PFSK-1 (cell line): ENCODE measurements around the gene ATF7.

Experiments used
- FOXP2 ChIP-seq: optimal IDR thresholded peaks from 2 replicates; pipeline ENCODE3; 2011; ENCODE audit warnings: borderline replicate concordance, control low read depth, inconsistent platforms; ENCODE audit not compliant: insufficient read depth; ENCODE audit errors: extremely low read length, extremely low read depth
- POLR2AphosphoS5 ChIP-seq: IDR thresholded peaks from 2 replicates; pipeline ENCODE4 v1.6.1; 2012; ENCODE audit warnings: low read depth, mild to moderate bottlenecking, control low read depth, low read length, moderate library complexity
- SIN3A ChIP-seq: IDR thresholded peaks from 2 replicates; pipeline ENCODE4 v1.6.1; 2012; ENCODE audit warnings: mild to moderate bottlenecking, low read length, moderate library complexity, borderline replicate concordance; ENCODE audit not compliant: insufficient read depth
- TAF1 ChIP-seq: IDR thresholded peaks from 2 replicates; pipeline ENCODE4 v1.6.1; 2012; ENCODE audit warnings: low read length, control low read depth, borderline replicate concordance; ENCODE audit not compliant: insufficient read depth
- TF ChIP-seq, protein P1 (sequence below), 2 experiments: IDR thresholded peaks; 2 replicates each; pipeline versions ENCODE4 v1.6.1 to v1.8.0; 2011 to 2012; ENCODE audit warnings: low read depth in 2 of 2, low read length in 2 of 2, control low read depth in 1 of 2, inconsistent platforms in 1 of 2, mild to moderate bottlenecking in 1 of 2, moderate library complexity in 1 of 2; ENCODE audit not compliant: insufficient read depth in 1 of 2

DNA sequence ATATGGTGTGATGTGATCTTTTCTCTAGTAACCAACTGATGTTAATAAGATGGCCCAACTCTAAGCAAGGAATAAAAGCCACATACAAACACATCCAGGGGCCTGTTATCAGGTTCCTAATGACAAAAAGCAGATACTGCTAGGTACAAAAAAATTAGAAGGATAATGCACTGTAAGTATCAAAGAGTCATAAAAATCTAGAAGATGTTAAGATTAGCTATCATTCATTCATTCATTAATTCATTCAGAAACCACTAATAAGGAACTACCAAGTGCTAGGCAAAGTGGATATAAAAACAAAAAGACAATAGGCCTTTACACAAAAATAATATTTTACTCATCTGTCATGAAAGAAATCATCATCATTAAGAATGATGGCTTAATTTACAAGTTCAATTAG, 21.6 kb downstream of the ATF7 start:
- no peak for TF ChIP-seq POLR2AphosphoS5
- no peak for TF ChIP-seq TAF1
- no peak for TF ChIP-seq FOXP2
- TF ChIP-seq, protein P1, sequence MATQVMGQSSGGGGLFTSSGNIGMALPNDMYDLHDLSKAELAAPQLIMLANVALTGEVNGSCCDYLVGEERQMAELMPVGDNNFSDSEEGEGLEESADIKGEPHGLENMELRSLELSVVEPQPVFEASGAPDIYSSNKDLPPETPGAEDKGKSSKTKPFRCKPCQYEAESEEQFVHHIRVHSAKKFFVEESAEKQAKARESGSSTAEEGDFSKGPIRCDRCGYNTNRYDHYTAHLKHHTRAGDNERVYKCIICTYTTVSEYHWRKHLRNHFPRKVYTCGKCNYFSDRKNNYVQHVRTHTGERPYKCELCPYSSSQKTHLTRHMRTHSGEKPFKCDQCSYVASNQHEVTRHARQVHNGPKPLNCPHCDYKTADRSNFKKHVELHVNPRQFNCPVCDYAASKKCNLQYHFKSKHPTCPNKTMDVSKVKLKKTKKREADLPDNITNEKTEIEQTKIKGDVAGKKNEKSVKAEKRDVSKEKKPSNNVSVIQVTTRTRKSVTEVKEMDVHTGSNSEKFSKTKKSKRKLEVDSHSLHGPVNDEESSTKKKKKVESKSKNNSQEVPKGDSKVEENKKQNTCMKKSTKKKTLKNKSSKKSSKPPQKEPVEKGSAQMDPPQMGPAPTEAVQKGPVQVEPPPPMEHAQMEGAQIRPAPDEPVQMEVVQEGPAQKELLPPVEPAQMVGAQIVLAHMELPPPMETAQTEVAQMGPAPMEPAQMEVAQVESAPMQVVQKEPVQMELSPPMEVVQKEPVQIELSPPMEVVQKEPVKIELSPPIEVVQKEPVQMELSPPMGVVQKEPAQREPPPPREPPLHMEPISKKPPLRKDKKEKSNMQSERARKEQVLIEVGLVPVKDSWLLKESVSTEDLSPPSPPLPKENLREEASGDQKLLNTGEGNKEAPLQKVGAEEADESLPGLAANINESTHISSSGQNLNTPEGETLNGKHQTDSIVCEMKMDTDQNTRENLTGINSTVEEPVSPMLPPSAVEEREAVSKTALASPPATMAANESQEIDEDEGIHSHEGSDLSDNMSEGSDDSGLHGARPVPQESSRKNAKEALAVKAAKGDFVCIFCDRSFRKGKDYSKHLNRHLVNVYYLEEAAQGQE (IDR thresholded peaks at IDR 0.05; ENCODE audit: insufficient read depth in 1 of 2, low read depth in 2 of 2, low read length in 2 of 2): no peak
- TF ChIP-seq SIN3A: no peak
